Fibroblast of mammary gland (primary cell): ENCODE results near the gene SMIM28.

Source experiments
- DNase-seq: peaks from one replicate; pipeline ENCODE4 v3.0.0-alpha.2; 2010; ENCODE audit warnings: low read depth
- H3K4me3 ChIP-seq: 2 replicates; pipeline ENCODE4 v1.5.1; 2011; ENCODE audit warnings: low read depth, mild to moderate bottlenecking, low read length, moderate library complexity; ENCODE audit not compliant: control insufficient read depth
- CTCF ChIP-seq: conservative IDR thresholded peaks from 2 replicates; pipeline ENCODE4 v1.5.1; 2011; ENCODE audit warnings: low read depth, low read length, inconsistent platforms; ENCODE audit not compliant: control insufficient read depth, insufficient read depth

Gene SMIM28

DNA sequence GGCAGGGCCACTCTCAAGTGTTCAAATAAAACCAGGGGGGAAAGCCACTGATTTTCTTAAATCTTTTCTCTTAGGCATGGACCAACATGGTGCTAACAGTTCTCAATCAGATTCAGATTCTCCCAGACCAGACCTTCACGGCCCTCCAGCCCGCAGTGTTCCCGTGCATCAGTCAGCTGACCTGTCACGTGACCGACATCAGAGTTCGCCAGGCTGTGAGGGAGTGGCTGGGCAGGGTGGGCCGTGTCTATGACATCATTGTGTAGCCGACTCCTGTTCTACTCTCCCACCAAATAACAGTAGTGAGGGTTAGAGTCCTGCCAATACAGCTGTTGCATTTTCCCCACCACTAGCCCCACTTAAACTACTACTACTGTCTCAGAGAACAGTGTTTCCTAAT lies 41.5 kb upstream of the SMIM28 start:
- TF ChIP-seq CTCF = no peak
- no peak for DNase-seq

DNA sequence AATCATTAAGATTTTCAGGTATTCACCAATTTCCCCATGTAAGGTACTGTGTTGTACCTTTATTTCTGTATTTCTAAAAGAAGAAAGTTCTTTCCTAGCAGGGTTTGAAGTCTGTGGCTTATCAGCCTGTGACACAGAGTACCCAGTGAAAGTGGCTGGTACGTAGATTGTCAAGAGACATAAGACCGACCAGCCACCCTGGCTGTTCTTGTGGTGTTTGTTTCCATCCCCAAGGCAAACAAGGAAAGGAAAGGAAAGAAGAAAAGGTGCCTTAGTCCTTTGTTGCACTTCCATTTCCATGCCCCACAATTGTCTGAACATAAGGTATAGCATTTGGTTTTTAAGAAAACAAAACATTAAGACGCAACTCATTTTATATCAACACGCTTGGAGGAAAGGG lies 40.6 kb upstream of the SMIM28 start:
- DNase-seq = no peak
- TF ChIP-seq CTCF = no peak
- H3K4me3 ChIP-seq = no peak overlapping the region

More for the DNA sequence above, 41.5 kb upstream of the SMIM28 start:
- no peak overlapping the region for H3K4me3 ChIP-seq

GRCh38 chr6:138339024-138339423 lies 38.7 kb upstream of the SMIM28 start:
- no peak for DNase-seq

DNA sequence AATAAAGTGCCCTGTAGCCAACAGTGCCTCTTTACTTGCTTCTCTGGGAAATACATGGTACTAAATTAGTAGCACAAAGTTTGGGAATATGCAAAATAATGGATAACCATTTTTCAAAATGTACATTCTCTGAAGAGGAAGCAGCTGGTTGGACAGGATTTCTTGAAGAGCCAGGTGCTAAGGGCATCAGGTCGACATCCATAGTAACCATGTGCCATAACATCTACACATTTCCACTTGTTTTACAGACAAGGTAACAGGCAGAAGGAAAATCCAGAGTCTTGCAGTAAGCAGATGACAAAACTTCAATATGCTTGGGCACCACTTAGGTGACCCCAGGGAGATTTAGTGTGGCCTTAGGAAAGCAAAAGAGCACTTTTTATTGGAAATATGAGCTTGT lies 36.5 kb upstream of the SMIM28 start:
- no peak for TF ChIP-seq CTCF
- DNase-seq = no peak
- H3K4me3 ChIP-seq = no peak overlapping the region

More at GRCh38 chr6:138339024-138339423, 38.7 kb upstream of the SMIM28 start:
- H3K4me3 ChIP-seq = no peak overlapping the region
- TF ChIP-seq CTCF = no peak

GRCh38 chr6:138343112-138343511 lies 34.6 kb upstream of the SMIM28 start:
- DNase-seq = no peak
- no peak overlapping the region for H3K4me3 ChIP-seq
- TF ChIP-seq CTCF = no peak

DNA sequence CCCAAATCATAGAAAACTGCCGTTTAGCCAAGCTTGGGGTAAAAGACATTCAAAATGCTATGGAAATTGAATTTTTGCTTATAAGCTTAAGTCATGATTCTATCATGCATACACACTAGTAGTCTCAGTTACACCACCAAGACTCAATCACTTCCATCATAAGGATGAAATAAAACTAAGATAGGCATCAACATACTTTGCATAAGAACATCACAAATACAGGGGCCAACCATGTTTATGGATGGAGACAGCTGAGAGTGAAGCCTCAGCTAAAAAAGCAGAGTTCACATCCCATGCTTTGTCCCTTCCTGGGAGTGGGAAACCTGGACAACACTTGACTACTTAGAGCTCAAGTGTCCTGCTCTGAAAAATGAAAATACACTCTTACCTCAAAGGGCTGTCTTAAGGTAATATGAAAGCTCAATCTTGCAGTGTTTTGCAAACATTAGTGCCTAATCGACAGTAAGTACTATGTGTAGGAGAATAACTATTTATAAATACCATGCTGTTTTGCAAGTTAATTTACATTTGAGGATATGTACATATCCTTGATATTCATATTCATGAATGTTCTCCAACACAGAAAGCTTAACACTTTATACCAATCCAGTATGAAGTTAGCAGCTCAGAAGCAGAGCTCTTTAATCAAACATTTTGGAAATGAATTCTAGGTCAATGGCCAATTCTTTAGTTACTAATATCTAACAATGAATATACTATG lies 32.0 kb upstream of the SMIM28 start:
- no peak for DNase-seq

More for the DNA sequence above, 32.0 kb upstream of the SMIM28 start:
- no peak overlapping the region for H3K4me3 ChIP-seq
- TF ChIP-seq CTCF = no peak
